ENCODE results near the gene ICE1. TPM values are rescaled to one million over a fixed set of nuclear protein-coding genes. Genes with fewer than 3 reads are reported as not detected.
"Not testable (repeated sequence)": the region's sequence is repeated elsewhere in the genome, so short reads cannot be mapped to it uniquely, and the experiment has no call there.

Gene ICE1
- total RNA-seq, 4 donors from 2014 or later = 8.1 to 27.1 (median 17.5) TPM

DNA sequence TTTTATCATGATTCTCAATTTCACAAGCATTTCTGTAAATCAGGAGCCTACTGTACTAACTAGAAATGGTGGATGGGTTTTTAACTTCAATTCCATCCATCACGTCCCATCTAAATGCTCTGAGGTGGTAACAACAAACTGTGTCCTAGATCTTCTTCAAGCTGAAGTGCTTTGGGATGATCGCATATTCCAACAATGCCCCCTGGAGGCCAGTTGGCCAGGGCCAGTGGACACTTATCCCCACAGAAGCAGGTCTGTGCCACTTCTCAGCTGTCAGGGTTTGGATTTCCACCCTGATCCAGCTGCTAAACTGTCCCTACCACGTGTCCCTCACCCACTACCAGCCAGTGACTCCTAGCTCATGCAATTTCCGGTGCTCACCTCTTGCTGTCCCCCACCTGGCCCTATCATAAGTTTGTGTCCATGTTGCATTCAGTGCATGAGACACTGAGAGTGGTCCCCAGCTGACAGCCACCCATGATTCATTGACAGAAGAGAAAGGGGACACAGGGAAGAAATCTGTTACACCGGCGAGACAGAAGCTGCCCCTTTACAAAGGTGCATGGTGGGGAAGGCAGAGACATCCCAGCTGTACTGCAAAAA, 28.0 kb upstream of the ICE1 start:
- DNase-seq; H3K36me3 ChIP-seq; H3K4me1 ChIP-seq; H3K27ac ChIP-seq; H3K9me3 ChIP-seq; intact Hi-C loops (cut with DNase I); H3K27me3 ChIP-seq; H3K4me3 ChIP-seq: not testable (repeated sequence)
- TF ChIP-seq, protein P1, sequence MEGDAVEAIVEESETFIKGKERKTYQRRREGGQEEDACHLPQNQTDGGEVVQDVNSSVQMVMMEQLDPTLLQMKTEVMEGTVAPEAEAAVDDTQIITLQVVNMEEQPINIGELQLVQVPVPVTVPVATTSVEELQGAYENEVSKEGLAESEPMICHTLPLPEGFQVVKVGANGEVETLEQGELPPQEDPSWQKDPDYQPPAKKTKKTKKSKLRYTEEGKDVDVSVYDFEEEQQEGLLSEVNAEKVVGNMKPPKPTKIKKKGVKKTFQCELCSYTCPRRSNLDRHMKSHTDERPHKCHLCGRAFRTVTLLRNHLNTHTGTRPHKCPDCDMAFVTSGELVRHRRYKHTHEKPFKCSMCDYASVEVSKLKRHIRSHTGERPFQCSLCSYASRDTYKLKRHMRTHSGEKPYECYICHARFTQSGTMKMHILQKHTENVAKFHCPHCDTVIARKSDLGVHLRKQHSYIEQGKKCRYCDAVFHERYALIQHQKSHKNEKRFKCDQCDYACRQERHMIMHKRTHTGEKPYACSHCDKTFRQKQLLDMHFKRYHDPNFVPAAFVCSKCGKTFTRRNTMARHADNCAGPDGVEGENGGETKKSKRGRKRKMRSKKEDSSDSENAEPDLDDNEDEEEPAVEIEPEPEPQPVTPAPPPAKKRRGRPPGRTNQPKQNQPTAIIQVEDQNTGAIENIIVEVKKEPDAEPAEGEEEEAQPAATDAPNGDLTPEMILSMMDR (IDR thresholded peaks at IDR 0.05) = peak in 5 of 6 experiments; percentile 11 to 43 (median 37)
- 57 to 67% methylated on average over 3 to 5 of the region's 6 CpGs for WGBS, 2 donors

DNA sequence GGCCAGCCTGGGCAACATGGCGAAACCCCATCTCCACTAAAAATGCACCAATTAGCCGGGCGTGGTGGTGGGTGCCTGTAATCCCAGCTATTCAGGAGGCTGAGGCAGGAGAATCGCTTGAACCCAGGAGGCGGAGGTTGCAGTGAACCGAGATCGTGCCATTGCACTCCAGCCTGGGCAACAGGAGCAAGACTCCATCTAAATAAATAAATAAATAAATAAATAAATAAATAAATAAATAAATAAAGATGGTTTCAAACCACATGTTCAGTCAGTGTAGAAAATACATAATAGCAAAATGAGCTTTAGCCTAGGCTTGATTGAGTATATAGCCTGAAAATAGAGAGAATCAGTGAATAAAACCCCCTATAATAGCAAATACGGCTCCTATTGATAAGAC, 27.4 kb upstream of the ICE1 start:
- intact Hi-C loops (cut with DNase I) = loop anchor here (5.0 kb wide), 1 partner anchor 253 kb away; the partner anchor contains the start of gene ADAMTS16
- H3K27ac ChIP-seq, H3K36me3 ChIP-seq, H3K4me1 ChIP-seq, H3K27me3 ChIP-seq, H3K9me3 ChIP-seq, H3K4me3 ChIP-seq, DNase-seq: not testable (repeated sequence)
- 82 to 85% methylated on average over 7 to 8 of the region's 8 CpGs for WGBS, 2 donors

DNA sequence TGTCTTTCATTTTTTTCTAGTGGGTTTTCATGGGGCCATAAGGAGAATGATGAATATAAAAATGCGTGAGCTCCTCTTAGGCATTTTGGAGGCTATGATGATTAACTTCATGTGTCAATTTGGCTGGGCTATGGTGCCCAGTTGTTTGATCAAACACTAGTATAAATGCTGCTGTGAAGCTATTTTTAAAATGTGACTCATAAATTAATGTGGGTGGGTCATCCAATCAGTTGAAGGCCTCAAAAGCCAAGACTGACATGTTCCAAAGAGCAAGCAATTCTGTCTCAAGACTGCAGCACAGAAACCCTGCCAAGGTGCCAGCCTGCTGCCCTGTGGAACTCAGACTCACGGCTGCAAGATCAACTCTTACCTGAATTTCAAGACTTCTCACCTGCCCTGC, 24.4 kb upstream of the ICE1 start:
- Histone ChIP-seq H3K4me1 (no peaks in the 10 kb centered on the region), H3K36me3 (no peaks in the 10 kb centered on the region), H3K9me3 (no peaks in the 10 kb centered on the region), H3K27ac (no peak overlapping the region), H3K4me3 (no peak overlapping the region), H3K27me3 (no peaks in the 10 kb centered on the region)
- DNase-seq = no peak
- WGBS, 2 donors = 46 to 69% methylated on average over 2 of the region's 2 CpGs
- TF ChIP-seq POLR2A (IDR thresholded peaks at IDR 0.05) = no peak
- TF ChIP-seq, protein P1 (IDR thresholded peaks at IDR 0.05) = no peak
- intact Hi-C loops (cut with DNase I) = loop anchor here (5.0 kb wide), 1 partner anchor 256 kb away; the partner anchor contains the start of gene ADAMTS16

DNA sequence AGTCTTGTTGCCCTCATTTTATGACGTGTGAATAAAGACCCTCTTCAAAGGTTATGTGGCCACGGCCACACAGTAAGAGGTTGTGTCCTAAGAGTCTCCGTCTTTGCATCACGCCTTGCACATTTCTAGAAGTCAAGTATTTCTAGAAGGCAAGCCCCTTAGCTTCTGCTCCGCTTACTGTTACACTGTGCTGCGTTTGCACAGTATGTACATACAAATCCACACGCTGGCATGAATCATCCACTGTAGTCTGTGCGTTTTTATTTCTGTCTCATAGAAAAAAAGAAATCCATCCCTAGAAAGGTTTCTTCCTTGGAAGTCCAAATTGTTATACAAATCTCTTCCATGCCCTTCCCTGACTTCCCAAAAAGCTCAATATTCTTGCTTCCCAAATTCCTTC, 21.4 kb upstream of the ICE1 start:
- Histone ChIP-seq H3K9me3 (no peaks in the 10 kb centered on the region), H3K27me3 (no peaks in the 10 kb centered on the region), H3K27ac (no peak overlapping the region), H3K4me1 (no peaks in the 10 kb centered on the region), H3K36me3 (no peaks in the 10 kb centered on the region), H3K4me3 (no peak overlapping the region)
- whole genome bisulfite sequencing, 2 donors = 79 to 85% methylated on average over 8 of the region's 8 CpGs
- no peak for DNase-seq
- no peak for TF ChIP-seq POLR2A (IDR thresholded peaks at IDR 0.05)
- TF ChIP-seq, protein P1 (IDR thresholded peaks at IDR 0.05) = no peak
- intact Hi-C loops (cut with DNase I) = no loop called here

DNA sequence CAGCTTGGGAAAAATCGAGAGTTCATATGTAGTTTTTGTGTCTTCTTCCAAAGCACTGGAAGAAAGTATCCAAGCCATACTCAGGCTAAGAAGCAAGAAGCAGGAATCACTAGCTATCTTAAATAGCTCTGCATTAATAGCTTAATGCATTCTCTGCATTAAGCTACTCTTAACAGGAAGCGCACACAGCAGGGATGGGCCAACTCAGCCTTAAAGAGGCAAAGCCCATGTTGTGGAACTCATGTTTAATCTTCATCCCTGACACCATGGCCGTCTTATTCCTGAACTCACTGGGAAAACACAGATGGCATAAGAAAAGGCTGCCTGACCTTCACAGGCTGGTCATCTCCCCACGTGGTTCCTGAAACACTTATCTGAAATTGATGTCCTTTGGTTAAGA, 18.7 kb upstream of the ICE1 start:
- H3K4me1 ChIP-seq = no peaks in the 10 kb centered on the region
- intact Hi-C loops (cut with DNase I) = no loop called here
- peaks cover 0 to 1% (median under 1%) of the 10 kb centered on the region in 3 donors for H3K9me3 ChIP-seq
- H3K36me3 ChIP-seq = no peaks in the 10 kb centered on the region
- no peaks in the 10 kb centered on the region for H3K27me3 ChIP-seq
- TF ChIP-seq, protein P1 (IDR thresholded peaks at IDR 0.05) = no peak
- TF ChIP-seq POLR2A (IDR thresholded peaks at IDR 0.05) = no peak
- WGBS, 2 donors = 64 to 81% methylated on average over 4 of the region's 4 CpGs
- H3K4me3 ChIP-seq = no peak overlapping the region
- no peak overlapping the region for H3K27ac ChIP-seq
- DNase-seq = no peak

DNA sequence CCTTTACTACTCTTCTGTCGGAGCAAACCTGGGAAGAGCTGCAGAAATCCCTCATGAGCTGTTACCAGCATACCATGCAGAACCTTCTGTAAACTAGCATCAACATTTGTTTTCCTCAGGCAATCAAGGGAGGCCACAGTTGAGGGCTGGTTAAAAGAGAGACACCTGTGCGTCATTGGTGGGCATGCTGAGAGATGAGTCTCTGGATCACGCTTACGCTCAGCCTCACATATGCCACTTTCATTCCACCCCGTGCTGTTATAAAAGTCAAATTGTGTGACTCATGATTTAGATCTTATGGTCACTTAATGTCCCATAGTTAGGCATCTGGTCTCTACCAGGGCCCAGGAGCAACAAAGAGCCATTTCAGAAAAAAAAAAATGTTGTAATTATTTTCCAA, 18.1 kb upstream of the ICE1 start:
- intact Hi-C loops (cut with DNase I) = no loop called here
- WGBS, 2 donors = 95% methylated on average over 5 of the region's 5 CpGs
- Histone ChIP-seq H3K27ac (no peak overlapping the region), H3K27me3 (no peaks in the 10 kb centered on the region), H3K4me3 (no peak overlapping the region), H3K9me3 (peaks cover 0 to 7% (median 6%) of the 10 kb centered on the region in 3 donors), H3K36me3 (no peaks in the 10 kb centered on the region), H3K4me1 (no peaks in the 10 kb centered on the region)
- DNase-seq = no peak
- TF ChIP-seq POLR2A (IDR thresholded peaks at IDR 0.05) = no peak
- TF ChIP-seq, protein P1 (IDR thresholded peaks at IDR 0.05) = no peak

Data from esophagus squamous epithelium (tissue), 5 donors.